Right ventricle myocardium inferior (tissue), 1 donor: Measurements from ENCODE around the gene LEMD3. TPM values are rescaled to one million over a fixed set of nuclear protein-coding genes. Genes with fewer than 3 reads are reported as not detected.

Source experiments
- ATAC-seq: fragments of 200-7000 bp; cut with Tn5 transposase; one replicate; pipeline ENCODE4 v1.9.1; 2020; ENCODE audit warnings: mild to moderate bottlenecking, moderate library complexity
- DNase-seq: peaks from one replicate; pipeline ENCODE4 v3.0.0; 2021; ENCODE audit errors: missing footprints
- intact Hi-C: fragments of 100-400 bp; cut with DNase I; formaldehyde crosslinking; loops from one replicate; pipeline ENCODE4 v1.11.0; 2022
- long read RNA-seq: library from polyadenylated mRNA; unstranded; transcript quantifications from one replicate; pipeline ENCODE4 v2.0.0, GENCODE V29; 2021
- total RNA-seq: library from RNA; stranded (reverse); fragmentation: NEBNext Ultra II Directional; extraction: Animal tissue kit (Norgen Biotek cat#: 25700); gene quantifications from one replicate; pipeline ENCODE4 v1.2.1, GENCODE V29; 2021
- donor health status: DM: no; HTN: yes; CAD: no; lungs with severe emphysema.

The LEMD3 gene
- 12.9 TPM for total RNA-seq
- long read RNA-seq, full-length matches to known transcripts = 6 of 7 reads
- long read RNA-seq, partial matches to known transcripts = 0 of 7 reads
- long read RNA-seq, other reads (novel, unspliced or antisense) = 1 of 7 reads

DNA sequence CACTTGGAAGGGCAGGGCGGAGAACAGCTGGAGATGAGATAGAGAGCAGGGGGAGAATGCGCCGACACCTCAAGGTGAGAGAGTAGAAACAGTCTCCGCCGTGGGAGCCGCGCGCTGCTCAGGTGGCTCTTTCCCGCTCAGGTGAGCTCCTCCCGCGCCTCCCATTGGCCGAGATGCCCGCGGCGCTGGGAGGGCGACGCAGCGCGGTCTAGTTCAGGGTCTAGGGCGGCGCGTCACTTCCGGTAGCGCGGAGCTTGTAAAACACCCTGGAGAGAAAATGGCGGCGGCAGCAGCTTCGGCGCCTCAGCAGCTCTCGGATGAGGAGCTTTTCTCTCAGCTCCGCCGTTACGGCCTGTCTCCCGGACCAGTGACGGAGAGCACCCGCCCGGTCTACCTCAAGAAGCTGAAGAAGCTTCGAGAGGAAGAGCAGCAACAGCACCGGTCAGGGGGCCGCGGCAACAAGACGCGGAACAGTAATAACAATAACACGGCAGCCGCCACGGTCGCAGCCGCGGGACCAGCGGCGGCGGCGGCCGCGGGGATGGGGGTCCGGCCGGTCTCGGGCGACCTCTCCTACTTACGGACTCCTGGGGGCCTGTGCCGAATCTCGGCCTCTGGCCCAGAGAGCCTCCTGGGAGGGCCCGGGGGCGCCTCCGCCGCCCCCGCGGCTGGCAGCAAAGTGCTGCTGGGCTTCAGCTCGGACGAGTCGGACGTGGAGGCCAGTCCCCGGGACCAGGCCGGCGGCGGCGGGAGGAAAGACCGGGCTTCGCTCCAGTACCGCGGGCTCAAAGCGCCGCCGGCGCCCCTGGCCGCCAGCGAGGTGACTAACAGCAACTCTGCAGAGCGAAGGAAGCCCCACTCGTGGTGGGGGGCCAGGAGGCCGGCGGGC, at the start of gene LEMD3:
Gene LEMD3 (plus strand): TSS at position 264 of the 889 bp plus-strand sequence. CDS start 14 bp downstream, at position 278.
- intact Hi-C loops = loop anchor here (5.0 kb wide), 2 partner anchors 38 to 63 kb away; no protein-coding TSS in a partner anchor
- ATAC-seq (peak; percentile 98), DNase-seq (peak; percentile 98)

DNA sequence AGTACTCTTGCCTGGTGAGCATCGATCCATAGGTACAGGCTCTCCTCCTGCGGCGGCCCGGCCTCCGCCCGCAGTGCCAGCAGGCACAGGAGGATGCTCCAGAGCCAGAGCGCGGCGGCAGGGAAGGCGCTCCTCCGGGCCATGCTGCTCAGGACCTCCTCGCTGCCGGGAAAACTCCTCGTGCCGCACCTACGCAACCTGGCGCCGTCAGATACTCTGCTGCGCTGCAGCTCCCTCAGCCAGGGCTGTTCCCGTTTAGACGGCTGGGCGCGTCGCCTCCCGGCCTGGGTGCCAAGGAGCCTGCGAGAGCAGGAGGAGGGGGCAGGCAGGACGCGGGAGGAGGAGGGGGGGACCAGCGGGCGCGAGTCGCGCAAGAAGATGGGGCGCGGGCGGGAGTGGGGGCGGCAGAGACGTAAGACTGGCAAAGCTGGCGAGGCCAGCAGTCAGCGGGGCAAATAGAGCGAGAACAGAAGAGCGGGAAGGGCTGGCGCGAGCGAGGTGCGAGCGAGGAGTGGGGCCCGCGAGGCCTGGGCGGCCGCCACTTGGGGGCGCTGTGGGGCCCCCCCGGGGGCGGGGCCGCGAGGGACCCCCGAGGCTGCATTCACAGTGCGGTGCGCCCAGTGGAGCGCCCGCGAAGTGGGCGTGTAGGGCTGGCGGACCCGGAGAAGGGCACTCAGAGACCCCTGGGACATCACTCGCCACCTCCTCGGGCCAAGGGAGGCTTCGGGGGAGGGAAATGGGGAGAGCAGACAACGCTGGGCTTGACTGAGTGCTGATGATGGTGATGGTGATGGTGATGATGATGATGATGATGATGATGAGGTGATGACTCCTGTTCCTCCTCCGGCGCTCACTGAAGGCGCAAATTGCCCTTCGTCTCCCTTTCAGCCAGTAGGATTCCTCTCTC, 48.1 kb upstream of the LEMD3 start, which contains the start of gene WIF1:
Gene WIF1 (minus strand): TSS at position 257 of the 907 bp plus-strand sequence. CDS start 114 bp downstream, at position 143.
- intact Hi-C loops = loop anchor here (5.0 to 10.0 kb wide), 3 partner anchors 111 to 317 kb away; no protein-coding TSS in a partner anchor
- ATAC-seq (no peak), DNase-seq (peak; percentile 72)

DNA sequence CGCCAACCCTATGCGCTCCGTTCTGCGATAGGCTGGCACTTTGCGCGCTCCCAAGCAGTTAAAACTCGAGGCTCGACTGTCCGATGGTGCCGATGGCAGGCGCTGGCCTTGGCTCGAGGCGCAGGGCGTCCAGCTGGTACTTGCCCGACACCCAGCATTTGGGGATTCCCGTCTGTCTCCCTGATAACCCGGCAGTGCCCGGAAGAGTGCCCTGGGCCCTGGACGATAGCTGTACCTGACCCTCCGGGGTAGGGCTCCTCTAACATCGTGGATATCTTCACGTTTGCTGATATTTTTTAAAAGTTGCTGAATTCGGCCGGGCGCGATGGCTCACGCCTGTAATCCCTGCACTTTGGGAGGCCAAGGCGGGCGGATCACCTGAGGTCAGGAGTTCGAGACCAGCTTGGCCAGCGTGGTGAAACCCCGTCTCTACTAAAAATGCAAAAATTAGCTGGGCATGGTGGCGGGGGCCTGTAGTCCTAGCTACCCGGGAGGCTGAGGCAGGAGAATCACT, 47.4 kb upstream of the LEMD3 start:
- ATAC-seq (no peak), DNase-seq (no peak)
- intact Hi-C loops = loop anchor here (5.0 to 10.0 kb wide), 3 partner anchors 110 to 317 kb away; no protein-coding TSS in a partner anchor

DNA sequence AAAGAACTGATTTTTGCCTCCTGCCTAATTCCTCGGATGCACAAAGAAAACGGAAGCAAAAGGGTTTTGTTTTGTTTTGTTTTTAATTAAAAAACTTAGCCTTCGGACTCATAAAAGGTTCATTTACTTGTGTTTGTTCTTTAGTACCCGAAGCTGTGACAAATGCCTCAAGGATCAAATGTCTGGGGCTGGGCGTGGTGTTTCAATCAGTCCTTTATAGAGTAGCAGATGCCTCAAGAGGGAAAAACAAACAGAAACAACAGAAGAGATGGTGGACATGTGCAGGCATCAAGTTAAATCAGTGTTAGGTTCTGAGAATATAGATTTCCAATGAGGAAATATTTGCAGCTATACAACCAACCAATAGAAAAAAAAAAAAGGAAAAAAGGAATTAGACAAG, 46.7 kb upstream of the LEMD3 start:
- DNase-seq (no peak), ATAC-seq (no peak)
- intact Hi-C loops = loop anchor here (5.0 to 10.0 kb wide), 3 partner anchors 110 to 318 kb away; no protein-coding TSS in a partner anchor

DNA sequence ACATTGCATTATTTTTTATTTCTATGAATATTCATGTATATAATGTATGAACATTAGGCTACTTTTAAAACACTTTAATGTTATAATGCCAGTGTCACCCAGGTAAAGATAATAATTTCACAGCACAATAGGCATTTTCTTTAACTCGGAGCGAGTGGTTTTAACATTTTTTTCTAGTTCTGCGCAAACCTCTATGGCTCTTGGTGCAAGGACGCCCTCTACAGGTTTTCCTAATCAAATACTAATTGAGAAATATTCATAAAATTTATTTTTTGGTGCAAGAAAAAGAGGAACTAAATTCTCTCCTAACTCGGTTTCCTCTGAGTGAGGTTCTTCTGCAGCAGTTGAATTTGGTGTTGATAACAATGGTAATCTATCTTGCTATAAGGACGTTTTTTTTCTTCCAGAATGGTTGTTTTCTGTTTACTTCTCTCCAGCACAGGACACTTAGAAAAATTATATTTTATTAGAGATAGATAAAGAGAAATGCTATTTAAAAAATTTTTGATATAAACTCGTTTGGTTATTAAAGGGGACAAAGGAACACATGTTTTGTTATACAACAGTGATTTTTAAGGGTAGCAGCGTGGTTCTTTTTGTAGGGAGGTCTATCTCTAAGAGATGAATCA, 45.8 kb upstream of the LEMD3 start:
- intact Hi-C loops = loop anchor here (5.0 to 10.0 kb wide), 3 partner anchors 109 to 319 kb away; no protein-coding TSS in a partner anchor

DNA sequence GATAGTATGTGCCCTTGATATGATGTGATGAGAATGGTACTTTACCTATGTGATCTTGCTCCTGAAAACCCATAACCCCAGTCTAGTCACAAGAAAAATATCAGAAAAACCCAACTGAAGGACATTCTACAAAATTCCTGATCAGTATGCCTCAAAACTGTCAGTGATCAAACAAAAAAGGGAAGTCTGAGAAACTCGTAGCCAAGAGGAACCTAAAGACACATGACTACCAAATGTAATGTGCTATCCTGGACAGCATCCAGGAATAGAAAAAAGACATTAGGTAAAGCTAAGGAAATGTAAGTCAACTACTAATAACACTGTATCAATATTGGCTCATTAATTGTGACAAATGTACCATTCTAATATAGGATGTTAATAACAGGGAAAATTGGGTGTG, 44.1 kb upstream of the LEMD3 start:
- ATAC-seq (no peak), DNase-seq (no peak)
- intact Hi-C loops = loop anchor here (10.0 kb wide), 1 partner anchor 320 kb away; no protein-coding TSS in a partner anchor

More for the DNA sequence above, 45.8 kb upstream of the LEMD3 start:
- ATAC-seq = no peak
- DNase-seq = no peak

DNA sequence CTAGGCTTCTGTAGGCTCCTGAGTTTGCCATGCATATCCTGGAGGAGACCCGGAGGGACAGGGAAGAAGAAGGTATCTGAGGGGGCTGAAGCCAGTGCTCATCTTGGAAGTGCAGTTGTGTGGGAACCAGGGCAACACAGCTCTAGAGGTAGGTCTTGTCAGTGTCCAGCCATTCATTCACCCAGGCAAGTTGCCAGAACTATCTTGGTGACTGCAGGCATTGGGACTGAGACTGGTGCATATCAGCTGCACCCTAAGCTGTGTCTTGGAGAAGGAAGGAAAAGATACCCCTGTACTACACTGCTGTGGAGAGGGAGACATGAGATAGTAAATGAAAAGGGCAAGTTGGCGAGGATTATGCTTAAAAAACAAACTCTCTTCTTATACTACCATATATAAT, 43.4 kb upstream of the LEMD3 start:
- intact Hi-C loops = loop anchor here (10.0 kb wide), 1 partner anchor 321 kb away; no protein-coding TSS in a partner anchor
- no peak for DNase-seq
- no peak for ATAC-seq

DNA sequence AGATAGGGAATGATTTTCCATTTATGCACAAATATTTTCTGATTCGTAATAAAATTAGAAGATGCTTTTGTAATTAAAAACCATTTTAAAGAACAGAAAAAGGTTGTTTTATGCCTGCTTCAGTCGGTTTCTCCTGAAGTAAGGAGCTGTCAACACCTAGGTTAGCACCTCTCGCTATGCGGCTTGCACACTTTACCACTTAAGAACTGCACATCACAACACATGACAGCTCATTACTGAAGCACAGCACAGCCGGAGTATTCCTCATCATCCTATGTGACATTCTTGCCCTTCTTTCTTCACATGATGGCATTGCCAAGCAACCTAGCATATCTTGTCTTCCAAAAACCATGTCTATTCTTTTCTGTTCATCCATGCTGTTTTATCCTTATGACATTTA, 42.9 kb upstream of the LEMD3 start:
- no peak for DNase-seq
- ATAC-seq = no peak
- intact Hi-C loops = loop anchor here (10.0 kb wide), 1 partner anchor 322 kb away; no protein-coding TSS in a partner anchor

DNA sequence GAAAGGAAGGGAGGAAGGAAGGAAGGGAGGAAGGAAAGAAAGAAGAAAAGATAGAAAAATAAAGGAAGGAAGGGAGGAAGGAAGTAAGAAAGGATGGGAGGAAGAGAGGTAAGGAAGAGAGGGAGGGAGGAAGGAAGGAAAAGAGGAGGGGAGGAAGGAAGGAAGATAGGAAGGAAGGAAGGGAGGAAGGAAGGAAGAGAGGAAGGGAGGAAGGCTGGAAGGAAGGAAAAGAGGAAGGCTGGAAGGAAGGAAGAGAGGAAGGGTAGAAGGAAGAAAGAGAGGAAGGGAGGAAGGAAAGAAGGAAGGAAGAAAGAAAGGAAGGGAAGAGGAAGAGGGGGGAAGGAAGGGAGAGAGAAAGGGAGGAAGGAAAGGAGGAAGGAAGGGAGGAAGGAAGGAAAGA, 35.5 kb upstream of the LEMD3 start:
- DNase-seq = no peak
- no peak for ATAC-seq
- intact Hi-C loops = no loop called here

DNA sequence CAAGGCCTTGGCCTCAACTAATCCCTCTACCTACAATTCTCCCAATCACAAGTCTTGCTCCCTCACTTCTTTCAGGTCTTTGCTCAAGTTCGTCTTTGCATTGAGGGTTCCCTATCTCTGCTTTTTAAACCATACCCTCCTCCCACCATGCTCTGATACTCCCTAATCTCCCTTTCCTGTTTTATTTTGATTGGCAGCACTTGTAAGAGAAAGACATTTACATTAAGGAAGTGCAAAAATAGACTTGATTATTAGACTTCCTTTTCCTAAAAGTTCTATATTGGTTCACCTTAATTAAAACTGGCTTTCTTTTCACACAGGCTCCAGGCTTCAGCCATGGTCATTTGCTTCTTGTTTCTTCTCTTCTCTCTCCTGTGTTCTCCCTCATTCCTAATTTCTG, 30.0 kb upstream of the LEMD3 start:
- intact Hi-C loops = no loop called here
- ATAC-seq = no peak
- no peak for DNase-seq

DNA sequence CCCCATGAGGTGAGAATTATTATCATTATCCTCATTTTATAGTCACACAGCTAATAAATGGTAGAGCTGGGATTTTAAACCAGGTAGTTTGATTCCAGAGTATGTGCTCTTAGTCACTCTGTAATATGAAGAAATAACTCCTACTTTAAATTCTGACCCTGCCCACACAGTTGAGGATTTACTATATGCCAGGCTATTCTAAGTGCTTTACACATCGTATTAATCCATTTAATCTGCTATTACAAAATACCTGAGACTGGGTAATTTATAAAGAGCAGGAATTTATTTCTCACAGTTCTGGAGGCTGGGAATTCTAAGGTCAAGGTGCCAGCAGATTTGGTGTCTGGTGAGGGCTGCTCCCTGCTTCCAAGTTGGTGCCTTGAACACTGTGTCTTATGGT, 28.6 kb upstream of the LEMD3 start:
- DNase-seq (no peak), ATAC-seq (no peak)
- intact Hi-C loops = no loop called here

DNA sequence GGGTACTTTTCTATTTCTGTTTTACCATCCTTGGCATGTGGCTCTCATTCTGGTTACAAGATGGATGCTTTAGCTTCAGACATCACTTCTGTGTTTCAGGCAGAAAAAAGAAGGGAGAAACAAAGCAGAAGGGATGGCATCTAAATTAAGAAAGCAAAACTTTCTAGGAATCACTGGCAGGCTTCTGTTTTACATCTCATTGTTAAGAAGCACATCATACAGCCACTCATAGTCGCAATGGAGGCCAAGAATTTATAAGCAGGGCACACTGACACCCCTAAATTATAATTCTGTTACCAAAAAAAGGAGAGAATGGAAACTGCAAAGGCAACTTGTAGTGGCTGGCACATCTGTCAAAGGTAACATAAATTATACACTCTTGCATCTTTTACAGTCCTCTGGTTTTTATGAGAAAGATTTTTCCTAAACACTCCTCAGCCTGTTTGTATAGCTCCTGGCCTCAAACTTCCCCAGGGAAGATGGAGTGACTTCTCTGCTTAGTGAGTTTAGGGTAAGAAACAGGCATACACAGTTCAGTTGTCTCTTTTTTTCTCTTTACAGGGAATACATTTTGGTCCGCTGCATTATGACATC, 22.0 kb upstream of the LEMD3 start:
- no peak for DNase-seq
- ATAC-seq = no peak
- intact Hi-C loops = no loop called here

DNA sequence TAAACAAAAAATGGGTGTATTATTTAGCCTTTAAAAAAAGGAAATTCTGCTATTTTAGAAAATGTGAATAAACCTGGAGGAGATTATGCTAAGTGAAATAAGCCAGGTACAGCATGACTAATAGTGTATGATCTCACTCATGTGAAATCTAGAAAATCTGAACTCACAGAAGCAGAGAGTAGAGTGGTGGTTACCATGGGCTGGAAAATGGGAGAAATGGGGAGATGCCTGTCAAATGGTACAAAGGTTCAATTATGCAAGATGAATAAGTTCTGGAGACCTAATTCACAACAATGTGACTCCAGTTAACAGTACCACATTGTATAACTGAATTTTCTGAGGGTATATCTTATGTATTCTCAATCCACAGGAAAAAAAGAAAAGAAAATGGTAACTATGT, 17.4 kb upstream of the LEMD3 start:
- intact Hi-C loops = no loop called here
- ATAC-seq = no peak
- no peak for DNase-seq

DNA sequence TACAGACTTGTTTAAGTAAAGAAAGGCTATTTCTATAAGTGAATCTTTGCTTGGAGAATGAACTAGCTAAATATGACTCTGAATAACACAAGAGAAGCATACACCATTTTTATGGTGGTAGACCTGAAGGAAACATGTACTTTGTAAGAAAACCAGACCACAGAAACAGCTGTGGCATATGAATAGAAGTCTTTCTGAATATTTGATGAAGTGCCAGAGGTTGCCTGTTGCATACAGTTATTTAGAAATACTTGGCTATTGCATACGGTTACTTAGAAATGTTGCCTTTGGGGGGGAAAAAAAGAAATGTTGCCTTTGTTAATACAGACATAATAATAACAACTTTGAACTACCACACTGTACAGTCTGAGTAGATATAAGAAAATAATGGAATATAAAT, 16.8 kb upstream of the LEMD3 start:
- no peak for ATAC-seq
- no peak for DNase-seq
- intact Hi-C loops = no loop called here

DNA sequence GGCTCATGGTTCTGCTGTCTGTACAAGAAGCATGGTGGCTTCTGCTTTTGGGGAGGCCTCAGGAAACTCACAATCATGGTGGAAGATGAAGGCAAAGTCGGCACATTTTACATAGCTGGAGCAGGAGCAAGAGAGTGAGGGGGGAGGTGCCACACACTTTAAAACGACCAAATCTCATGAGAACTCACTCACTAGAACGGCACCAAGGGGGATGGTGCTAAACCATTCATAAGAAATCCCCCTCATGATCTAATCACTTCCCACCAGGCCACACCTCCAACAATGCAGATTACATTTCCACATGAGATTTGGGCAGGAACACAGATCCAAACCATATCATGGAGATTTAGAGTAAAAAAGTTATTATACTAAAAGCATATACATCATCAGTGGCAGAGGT, 13.6 kb upstream of the LEMD3 start:
- DNase-seq (no peak), ATAC-seq (no peak)
- intact Hi-C loops = no loop called here

DNA sequence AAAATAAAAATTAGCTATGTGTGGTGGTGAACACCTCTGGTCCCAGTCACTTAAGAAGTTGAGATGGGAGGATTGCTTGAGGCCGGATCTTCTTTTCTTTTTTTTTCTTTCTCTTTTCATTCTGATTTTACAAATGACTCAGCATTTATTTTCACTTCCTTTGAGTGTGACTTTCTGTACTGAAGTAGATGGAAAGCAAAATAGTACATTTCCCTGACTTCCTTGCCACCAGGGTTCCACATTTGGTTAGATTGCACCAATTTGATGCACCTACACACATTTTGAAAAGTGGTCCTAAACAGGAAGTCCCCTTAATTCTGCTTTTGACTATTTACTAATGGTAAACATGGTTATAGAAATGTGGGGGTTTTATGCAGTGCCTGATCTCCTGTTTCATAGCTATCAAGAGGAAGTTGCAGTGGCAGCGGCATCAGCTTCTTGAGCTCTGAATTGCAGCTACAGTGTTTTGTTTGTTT, 13.0 kb upstream of the LEMD3 start:
- DNase-seq = no peak
- intact Hi-C loops = no loop called here
- no peak for ATAC-seq

DNA sequence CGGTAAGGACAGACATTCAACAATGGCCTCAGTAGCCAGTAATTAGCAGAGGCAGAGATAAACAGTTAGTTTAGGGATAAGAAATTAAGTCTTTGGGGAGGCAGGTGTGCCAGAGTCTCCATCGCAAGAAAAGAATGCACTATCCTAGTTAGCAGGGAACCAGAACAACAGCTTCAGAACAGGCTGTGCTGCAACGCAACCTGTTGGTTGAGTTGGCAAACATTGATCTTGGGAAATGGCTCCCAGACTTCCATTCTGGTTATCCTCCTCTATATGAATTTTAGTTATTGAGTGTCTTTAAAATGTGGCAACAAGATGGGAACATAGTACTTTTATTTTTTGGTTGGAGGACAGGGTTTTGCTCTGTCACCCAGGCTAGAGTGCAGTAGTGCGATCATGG, 12.3 kb upstream of the LEMD3 start:
- ATAC-seq (no peak), DNase-seq (no peak)
- intact Hi-C loops = no loop called here

DNA sequence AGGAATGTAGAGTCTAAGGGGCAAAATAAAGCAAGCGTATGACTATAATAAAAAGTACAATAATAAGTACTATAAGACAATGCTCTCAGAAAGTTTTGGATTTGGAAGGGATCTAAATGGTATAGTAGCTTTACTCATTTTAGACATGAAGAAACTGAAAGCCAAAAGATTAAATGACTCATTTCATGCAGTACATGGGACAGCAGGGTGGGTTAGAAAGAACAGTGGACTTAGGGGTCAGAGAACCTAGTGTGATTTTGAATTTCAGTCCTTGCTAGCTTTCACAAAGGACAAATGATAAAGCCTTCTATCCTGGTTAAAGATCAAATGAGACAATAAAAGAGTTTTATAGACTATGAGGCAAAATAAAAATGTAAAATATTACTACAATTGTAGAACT, 6.8 kb upstream of the LEMD3 start:
- ATAC-seq (no peak), DNase-seq (no peak)
- intact Hi-C loops = no loop called here
